ENCODE data around the gene SMARCAD1. TPM values are rescaled to one million over a fixed set of nuclear protein-coding genes. Genes with fewer than 3 reads are reported as not detected.

SMARCAD1 gene
- total RNA-seq, 2 donors from 2014 or later = 67.1 to 85.5 TPM

- Histone ChIP-seq H3K9ac (ENCODE audit: extremely low read depth, low read length, poor library complexity, severe bottlenecking) (no peak overlapping the region), H3K4me1 (ENCODE audit: control insufficient read depth, insufficient read depth, low read length) (no peaks in the 10 kb centered on the region), H3K36me3 (ENCODE audit: control insufficient read depth, insufficient read depth, low read length) (peaks cover 100% of the 10 kb centered on the region), H3K27ac (ENCODE audit: low read depth, low read length) (no peak overlapping the region), H3K27me3 (ENCODE audit: control insufficient read depth, insufficient read depth, low read length, poor library complexity, severe bottlenecking) (no peaks in the 10 kb centered on the region), H3K9me3 (ENCODE audit: control insufficient read depth, low read length) (no peaks in the 10 kb centered on the region), H3K4me3 (ENCODE audit: low read length) (no peak overlapping the region)
- H3K27ac Mint-ChIP-seq = no peak overlapping the region
- H3K36me3 Mint-ChIP-seq (ENCODE audit: low read depth) = peaks cover 75% of the 10 kb centered on the region
- no peaks in the 10 kb centered on the region for H3K27me3 Mint-ChIP-seq (ENCODE audit: insufficient read depth)
- DNase-seq = no peak
- WGBS, 2 experiments (ENCODE audit: insufficient coverage in 1 of 2, insufficient read length in 1 of 2) = 80 to 93% methylated on average over 1 to 4 of the region's 4 CpGs
- H3K4me3 Mint-ChIP-seq = no peak overlapping the region
- no peaks in the 10 kb centered on the region for H3K4me1 Mint-ChIP-seq
- TF ChIP-seq, protein P1, sequence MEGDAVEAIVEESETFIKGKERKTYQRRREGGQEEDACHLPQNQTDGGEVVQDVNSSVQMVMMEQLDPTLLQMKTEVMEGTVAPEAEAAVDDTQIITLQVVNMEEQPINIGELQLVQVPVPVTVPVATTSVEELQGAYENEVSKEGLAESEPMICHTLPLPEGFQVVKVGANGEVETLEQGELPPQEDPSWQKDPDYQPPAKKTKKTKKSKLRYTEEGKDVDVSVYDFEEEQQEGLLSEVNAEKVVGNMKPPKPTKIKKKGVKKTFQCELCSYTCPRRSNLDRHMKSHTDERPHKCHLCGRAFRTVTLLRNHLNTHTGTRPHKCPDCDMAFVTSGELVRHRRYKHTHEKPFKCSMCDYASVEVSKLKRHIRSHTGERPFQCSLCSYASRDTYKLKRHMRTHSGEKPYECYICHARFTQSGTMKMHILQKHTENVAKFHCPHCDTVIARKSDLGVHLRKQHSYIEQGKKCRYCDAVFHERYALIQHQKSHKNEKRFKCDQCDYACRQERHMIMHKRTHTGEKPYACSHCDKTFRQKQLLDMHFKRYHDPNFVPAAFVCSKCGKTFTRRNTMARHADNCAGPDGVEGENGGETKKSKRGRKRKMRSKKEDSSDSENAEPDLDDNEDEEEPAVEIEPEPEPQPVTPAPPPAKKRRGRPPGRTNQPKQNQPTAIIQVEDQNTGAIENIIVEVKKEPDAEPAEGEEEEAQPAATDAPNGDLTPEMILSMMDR (conservative IDR thresholded peaks at IDR 0.05) = no peak
- H3K9me3 Mint-ChIP-seq = no peaks in the 10 kb centered on the region
These were observed 29.6 kb downstream of the SMARCAD1 start for GRCh38 chr4:94237271-94237670.

GRCh38 chr4:94238160-94238559 lies 30.5 kb downstream of the SMARCAD1 start:
- Histone ChIP-seq H3K4me1 (ENCODE audit: control insufficient read depth, insufficient read depth, low read length) (no peaks in the 10 kb centered on the region), H3K27ac (ENCODE audit: low read depth, low read length) (no peak overlapping the region), H3K27me3 (ENCODE audit: control insufficient read depth, insufficient read depth, low read length, poor library complexity, severe bottlenecking) (no peaks in the 10 kb centered on the region), H3K9ac (ENCODE audit: extremely low read depth, low read length, poor library complexity, severe bottlenecking) (no peak overlapping the region), H3K9me3 (ENCODE audit: control insufficient read depth, low read length) (no peaks in the 10 kb centered on the region), H3K36me3 (ENCODE audit: control insufficient read depth, insufficient read depth, low read length) (peaks cover 100% of the 10 kb centered on the region), H3K4me3 (ENCODE audit: low read length) (no peak overlapping the region)
- Mint-ChIP-seq H3K9me3 (no peaks in the 10 kb centered on the region), H3K36me3 (ENCODE audit: low read depth) (peaks cover 75% of the 10 kb centered on the region), H3K4me3 (no peak overlapping the region), H3K4me1 (no peaks in the 10 kb centered on the region), H3K27me3 (ENCODE audit: insufficient read depth) (no peaks in the 10 kb centered on the region), H3K27ac (no peak overlapping the region)
- WGBS, 2 experiments (ENCODE audit: insufficient coverage in 1 of 2, insufficient read length in 1 of 2) = 80 to 88% methylated on average over 1 to 2 of the region's 2 CpGs
- DNase-seq = no peak
- TF ChIP-seq, protein P1 (conservative IDR thresholded peaks at IDR 0.05) = no peak

DNA sequence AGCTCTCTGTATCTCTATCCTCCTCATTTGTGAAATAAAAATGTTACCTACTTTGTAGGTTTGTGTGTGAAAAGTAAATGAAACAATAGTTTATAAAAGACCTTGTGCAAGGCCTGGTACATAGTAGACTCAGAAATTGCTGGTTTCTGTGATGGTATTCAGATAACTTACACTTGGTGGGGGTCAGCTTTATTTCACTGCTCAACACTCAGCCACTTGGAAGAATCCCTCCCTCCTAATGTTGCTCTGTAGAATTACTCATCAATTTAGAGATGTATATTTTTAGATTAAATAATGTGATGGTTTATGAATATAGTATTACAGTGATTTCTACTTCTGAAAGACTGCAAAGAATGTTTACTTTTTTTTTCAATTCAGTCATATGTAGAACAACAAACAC lies 32.7 kb downstream of the SMARCAD1 start:
- no peak overlapping the region for H3K4me3 Mint-ChIP-seq
- no peaks in the 10 kb centered on the region for H3K4me1 ChIP-seq (ENCODE audit: control insufficient read depth, insufficient read depth, low read length)
- no peaks in the 10 kb centered on the region for H3K9me3 ChIP-seq (ENCODE audit: control insufficient read depth, low read length)
- H3K36me3 Mint-ChIP-seq (ENCODE audit: low read depth) = peaks cover 67% of the 10 kb centered on the region
- H3K9me3 Mint-ChIP-seq = no peaks in the 10 kb centered on the region
- H3K27me3 Mint-ChIP-seq (ENCODE audit: insufficient read depth) = no peaks in the 10 kb centered on the region
- peaks cover 100% of the 10 kb centered on the region for H3K36me3 ChIP-seq (ENCODE audit: control insufficient read depth, insufficient read depth, low read length)
- no peaks in the 10 kb centered on the region for H3K4me1 Mint-ChIP-seq
- TF ChIP-seq, protein P1 (conservative IDR thresholded peaks at IDR 0.05) = no peak
- H3K27me3 ChIP-seq (ENCODE audit: control insufficient read depth, insufficient read depth, low read length, poor library complexity, severe bottlenecking) = no peaks in the 10 kb centered on the region
- no peak for DNase-seq
- H3K9ac ChIP-seq (ENCODE audit: extremely low read depth, low read length, poor library complexity, severe bottlenecking) = no peak overlapping the region
- H3K27ac Mint-ChIP-seq = no peak overlapping the region
- no peak overlapping the region for H3K4me3 ChIP-seq (ENCODE audit: low read length)
- H3K27ac ChIP-seq (ENCODE audit: low read depth, low read length) = no peak overlapping the region

All from endodermal cell (in vitro differentiated cells).